ENCODE results near the gene OVAAL. TPM values are rescaled to one million over a fixed set of nuclear protein-coding genes. Genes with fewer than 3 reads are reported as not detected.

The OVAAL gene
- total and polyA plus RNA-seq, 9 of the 15 experiments (the other 6 are each of a cell fraction or from before 2014, with no cell fraction given) = 0.04 to 0.18 (median 0.08) TPM; not detected in 4

- TF ChIP-seq SNRNP70 (optimal IDR thresholded peaks at IDR 0.05; ENCODE audit: low read depth, low read length) = no peak
- TF ChIP-seq CBX2 (IDR thresholded peaks at IDR 0.05; ENCODE audit: insufficient read depth, low read length, poor library complexity, severe bottlenecking) = no peak
- TF ChIP-seq ADNP (tag; IDR thresholded peaks at IDR 0.05) = no peak
- no peak for TF ChIP-seq CHCHD3 (CRISPR knock-in tag; IDR thresholded peaks at IDR 0.05)
- TF ChIP-seq CBFA2T2 (conservative IDR thresholded peaks at IDR 0.05) = no peak
- no peak for TF ChIP-seq BRD9 (IDR thresholded peaks at IDR 0.05; ENCODE audit: low read depth, partially characterized antibody)
- TF ChIP-seq ZNF449 (CRISPR knock-in tag; IDR thresholded peaks at IDR 0.05) = no peak
- TF ChIP-seq ZNF445 (CRISPR knock-in tag; IDR thresholded peaks at IDR 0.05; ENCODE audit: low read depth) = no peak
- TF ChIP-seq MYNN (IDR thresholded peaks at IDR 0.05) = no peak
- TF ChIP-seq MYNN (CRISPR knock-in tag; IDR thresholded peaks at IDR 0.05) = no peak
- no peak for TF ChIP-seq MITF (IDR thresholded peaks at IDR 0.05)
- no peak for TF ChIP-seq EGR1 (conservative IDR thresholded peaks at IDR 0.05)
- TF ChIP-seq NFYB (IDR thresholded peaks at IDR 0.05; ENCODE audit: extremely low read depth, insufficient read length) = no peak
- no peak for TF ChIP-seq CSDE1 (IDR thresholded peaks at IDR 0.05)
- 0 out of 2 replicates have a peak, but pooled peaks have one; percentile 17 for TF ChIP-seq JUN (IDR thresholded peaks at IDR 0.05; ENCODE audit: borderline replicate concordance, low read depth, low read length)
- no peak for TF ChIP-seq JUN (CRISPR knock-in tag; IDR thresholded peaks at IDR 0.05; ENCODE audit: borderline replicate concordance)
- no peak for TF ChIP-seq ZBTB40 (IDR thresholded peaks at IDR 0.05)
- no peak for TF ChIP-seq ZBTB40 (CRISPR knock-in tag; IDR thresholded peaks at IDR 0.05)
Measured at GRCh38 chr1:180521474-180522212, 37.1 kb upstream of the OVAAL start (continued).
